Measurements from ENCODE around the gene CRYGN.

The CRYGN gene

DNA sequence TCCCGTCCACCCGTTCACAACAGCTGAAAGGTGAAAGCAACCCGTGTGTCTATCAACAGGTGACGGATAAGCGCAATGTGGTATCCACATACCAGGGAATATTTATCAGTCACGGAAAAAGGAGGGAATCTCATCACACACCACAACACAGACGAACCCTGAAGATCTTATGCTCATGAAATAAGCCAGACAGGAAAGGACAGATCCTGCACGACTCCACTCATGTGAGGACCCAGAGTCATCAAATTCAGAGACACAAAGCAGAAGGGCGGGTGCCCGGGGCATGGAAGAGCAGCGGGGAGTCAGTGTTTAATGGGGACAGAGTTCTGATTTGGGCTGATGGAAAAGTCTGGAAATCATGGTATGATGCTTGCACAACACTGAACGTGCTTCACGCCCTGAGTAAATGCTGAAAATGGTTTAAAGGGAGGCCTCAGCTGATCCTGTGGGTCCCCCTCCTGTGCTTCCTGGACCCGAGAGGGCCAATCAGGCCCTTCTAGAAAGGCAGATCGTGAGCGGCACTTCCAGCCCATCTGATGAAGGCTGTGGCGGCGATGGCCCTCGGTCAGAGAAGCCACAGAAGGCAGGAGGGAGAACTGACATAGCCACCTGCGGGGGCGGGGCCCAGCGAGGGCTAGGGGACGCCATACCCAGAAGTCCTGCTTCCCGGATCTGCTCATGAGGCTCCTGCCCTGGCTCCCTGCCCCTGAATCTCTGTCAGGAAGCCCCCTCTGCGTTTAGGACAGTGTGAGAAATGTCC, 49.2 kb downstream of the CRYGN start:
- TF ChIP-seq, protein P1, sequence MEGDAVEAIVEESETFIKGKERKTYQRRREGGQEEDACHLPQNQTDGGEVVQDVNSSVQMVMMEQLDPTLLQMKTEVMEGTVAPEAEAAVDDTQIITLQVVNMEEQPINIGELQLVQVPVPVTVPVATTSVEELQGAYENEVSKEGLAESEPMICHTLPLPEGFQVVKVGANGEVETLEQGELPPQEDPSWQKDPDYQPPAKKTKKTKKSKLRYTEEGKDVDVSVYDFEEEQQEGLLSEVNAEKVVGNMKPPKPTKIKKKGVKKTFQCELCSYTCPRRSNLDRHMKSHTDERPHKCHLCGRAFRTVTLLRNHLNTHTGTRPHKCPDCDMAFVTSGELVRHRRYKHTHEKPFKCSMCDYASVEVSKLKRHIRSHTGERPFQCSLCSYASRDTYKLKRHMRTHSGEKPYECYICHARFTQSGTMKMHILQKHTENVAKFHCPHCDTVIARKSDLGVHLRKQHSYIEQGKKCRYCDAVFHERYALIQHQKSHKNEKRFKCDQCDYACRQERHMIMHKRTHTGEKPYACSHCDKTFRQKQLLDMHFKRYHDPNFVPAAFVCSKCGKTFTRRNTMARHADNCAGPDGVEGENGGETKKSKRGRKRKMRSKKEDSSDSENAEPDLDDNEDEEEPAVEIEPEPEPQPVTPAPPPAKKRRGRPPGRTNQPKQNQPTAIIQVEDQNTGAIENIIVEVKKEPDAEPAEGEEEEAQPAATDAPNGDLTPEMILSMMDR (conservative IDR thresholded peaks at IDR 0.05; ENCODE audit: low read length) = no peak
- no peak for DNase-seq (ENCODE audit: low read depth)
- no peak overlapping the region for H3K4me3 ChIP-seq (ENCODE audit: low read length)

DNA sequence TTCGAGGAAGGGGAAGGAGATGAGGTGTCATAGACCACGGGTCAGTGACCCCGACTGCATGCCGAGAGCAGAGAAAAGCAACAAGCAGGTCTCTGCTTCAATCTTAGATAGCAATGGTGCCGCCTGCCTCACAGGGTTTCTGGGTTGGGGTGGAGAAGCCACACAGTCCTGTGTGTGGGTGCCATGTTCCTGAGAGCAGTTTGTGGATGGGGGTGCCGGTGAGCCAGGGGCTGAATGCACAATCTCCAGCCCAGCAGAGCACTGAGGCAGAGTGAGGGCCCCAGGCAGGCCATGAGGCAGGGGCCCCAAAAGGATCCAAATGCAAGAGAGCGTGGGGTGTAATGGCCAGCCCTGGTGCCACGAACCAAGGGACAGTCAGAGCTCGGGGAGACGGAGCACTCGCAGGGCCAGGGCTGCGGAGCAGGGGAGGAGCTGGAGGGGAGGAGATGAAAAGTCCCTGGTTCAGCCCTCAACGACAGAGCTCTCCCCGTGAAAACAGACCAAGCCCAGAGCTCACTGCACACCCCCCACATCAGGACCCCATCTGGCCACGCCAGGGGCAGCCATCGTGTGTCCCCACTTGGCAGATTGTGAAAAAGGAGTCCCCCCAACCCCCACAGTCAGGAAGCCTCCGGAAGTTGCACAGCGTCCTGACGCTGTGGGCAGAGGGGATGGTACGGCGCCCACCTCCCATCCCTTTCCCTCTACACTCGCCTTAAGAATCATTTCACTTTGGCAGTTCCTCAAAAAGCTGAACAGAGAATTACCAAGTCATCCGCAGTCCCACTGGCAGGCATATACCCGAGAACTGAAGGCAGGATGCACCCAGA, 50.0 kb downstream of the CRYGN start:
- DNase-seq (ENCODE audit: low read depth) = no peak

DNA sequence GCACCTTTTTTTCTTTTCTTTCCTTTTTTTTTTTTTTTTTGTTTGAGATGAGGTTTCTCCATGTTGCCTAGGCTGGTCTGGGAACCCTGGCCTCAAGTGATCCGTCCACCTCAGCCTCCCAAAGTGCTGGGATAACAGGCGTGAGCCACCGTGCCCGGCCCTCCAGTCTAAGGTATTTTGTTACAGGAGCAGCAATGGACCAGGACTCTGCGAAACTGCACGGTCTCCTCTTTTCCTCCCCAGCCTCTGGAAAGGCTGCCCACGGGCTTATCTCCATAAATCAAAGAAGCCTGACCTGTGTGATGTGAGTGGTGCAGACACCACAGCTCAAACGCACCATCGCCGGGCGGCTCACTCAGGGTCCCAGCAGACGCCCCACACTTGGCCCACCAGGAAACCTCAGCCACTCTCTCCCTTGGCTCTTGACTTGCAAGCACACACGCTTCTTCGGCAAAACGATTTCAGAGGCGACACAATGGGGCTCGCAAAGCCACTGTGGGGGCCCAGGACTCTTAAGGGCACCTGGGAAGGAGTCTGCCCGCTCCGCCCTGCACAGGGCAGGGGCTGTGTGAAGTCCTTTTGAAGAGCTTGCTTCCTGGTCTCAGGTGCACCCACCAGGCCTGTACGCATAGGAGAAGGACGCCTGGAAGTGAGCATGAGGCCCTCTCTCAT, 50.7 kb downstream of the CRYGN start:
- TF ChIP-seq, protein P1 (conservative IDR thresholded peaks at IDR 0.05; ENCODE audit: low read length) = no peak
- H3K4me3 ChIP-seq (ENCODE audit: low read length) = no peak overlapping the region
- no peak for DNase-seq (ENCODE audit: low read depth)

More for the DNA sequence above, 50.0 kb downstream of the CRYGN start:
- H3K4me3 ChIP-seq (ENCODE audit: low read length) = no peak overlapping the region
- TF ChIP-seq, protein P1 (conservative IDR thresholded peaks at IDR 0.05; ENCODE audit: low read length) = no peak

DNA sequence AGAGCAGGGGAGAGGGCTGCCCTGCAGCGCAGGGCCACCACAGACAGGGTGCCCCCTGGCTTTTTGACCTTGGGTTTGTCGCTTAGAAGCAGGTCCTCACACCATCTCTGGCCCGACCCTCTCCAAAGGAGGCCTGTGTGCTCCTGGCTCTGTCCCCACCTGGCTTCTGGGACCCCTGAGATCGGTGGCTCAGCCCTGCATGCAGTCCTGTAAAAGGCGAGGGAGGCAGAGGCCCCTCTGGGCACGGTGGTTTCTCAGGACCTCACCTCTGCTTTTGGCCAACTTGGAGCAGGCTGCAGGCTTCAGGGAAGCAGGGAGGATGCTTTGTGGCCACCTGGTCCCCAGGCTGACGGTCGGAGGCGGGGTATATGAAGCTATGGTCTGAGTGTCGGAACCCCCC, 51.5 kb downstream of the CRYGN start:
- DNase-seq (ENCODE audit: low read depth) = no peak
- no peak overlapping the region for H3K4me3 ChIP-seq (ENCODE audit: low read length)
- TF ChIP-seq, protein P1 (conservative IDR thresholded peaks at IDR 0.05; ENCODE audit: low read length) = no peak

DNA sequence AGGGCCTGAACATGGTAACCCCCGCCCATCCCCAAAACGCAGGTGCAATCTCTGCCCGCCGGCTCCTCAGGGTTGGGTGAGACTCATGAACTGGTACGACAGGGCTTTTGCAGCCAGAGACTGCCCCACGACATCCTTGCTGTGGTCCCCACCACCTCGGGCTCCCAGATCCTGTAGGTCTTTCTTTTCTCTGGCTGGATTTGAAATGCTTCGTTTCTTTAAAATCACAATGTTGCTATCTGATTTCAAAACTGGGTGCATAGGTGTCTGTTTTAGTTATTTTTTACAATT, 52.0 kb downstream of the CRYGN start:
- TF ChIP-seq, protein P1 (conservative IDR thresholded peaks at IDR 0.05; ENCODE audit: low read length) = no peak
- no peak for DNase-seq (ENCODE audit: low read depth)
- H3K4me3 ChIP-seq (ENCODE audit: low read length) = no peak overlapping the region

DNA sequence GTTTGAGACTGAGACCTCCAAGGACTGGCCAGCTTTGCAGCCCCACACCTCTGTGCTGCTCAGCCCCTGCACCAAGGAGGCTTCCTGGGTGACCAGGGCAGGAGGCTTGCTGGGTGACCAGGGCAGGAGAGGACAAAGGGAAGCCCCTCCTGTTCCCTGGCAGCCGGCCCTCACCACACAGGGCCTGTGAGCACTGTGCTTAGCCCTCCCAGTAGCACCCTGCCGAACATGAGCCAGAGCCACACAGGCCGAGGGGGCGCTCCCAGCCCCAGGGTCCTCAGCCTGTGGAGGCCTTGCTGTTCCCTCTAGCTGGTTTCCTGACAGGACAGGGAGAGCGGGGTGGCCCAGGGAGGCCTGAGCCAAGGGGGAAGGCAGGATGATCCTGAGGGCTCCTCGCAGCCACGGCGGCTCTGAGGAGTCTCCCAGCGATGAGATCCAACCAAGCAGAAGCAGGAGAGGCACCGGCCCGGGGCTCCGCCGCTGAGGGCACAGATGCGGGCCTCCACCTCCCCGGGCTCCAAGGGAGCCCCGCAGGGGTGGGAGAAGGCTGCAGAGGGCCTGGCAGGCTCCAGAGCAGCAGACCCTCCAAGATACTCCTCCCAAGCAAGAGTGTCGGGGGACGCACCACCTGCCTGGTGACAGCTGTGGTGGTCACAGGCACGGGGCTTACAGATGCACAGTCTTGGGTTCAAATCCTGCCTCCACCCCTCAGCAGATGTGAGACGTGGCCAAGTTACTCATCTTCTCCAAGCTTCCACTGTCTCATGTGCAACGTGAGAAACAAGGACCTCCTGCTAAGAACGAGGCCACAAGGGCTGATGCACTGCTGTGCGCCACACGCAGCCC, 52.6 kb downstream of the CRYGN start:
- no peak overlapping the region for H3K4me3 ChIP-seq (ENCODE audit: low read length)
- DNase-seq (ENCODE audit: low read depth) = no peak
- TF ChIP-seq, protein P1 (conservative IDR thresholded peaks at IDR 0.05; ENCODE audit: low read length) = no peak
